Measurements from ENCODE around the gene TGM3.

- TF ChIP-seq, protein P1, sequence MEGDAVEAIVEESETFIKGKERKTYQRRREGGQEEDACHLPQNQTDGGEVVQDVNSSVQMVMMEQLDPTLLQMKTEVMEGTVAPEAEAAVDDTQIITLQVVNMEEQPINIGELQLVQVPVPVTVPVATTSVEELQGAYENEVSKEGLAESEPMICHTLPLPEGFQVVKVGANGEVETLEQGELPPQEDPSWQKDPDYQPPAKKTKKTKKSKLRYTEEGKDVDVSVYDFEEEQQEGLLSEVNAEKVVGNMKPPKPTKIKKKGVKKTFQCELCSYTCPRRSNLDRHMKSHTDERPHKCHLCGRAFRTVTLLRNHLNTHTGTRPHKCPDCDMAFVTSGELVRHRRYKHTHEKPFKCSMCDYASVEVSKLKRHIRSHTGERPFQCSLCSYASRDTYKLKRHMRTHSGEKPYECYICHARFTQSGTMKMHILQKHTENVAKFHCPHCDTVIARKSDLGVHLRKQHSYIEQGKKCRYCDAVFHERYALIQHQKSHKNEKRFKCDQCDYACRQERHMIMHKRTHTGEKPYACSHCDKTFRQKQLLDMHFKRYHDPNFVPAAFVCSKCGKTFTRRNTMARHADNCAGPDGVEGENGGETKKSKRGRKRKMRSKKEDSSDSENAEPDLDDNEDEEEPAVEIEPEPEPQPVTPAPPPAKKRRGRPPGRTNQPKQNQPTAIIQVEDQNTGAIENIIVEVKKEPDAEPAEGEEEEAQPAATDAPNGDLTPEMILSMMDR (IDR thresholded peaks at IDR 0.05; ENCODE audit: poor library complexity, severe bottlenecking): no peak
- TF ChIP-seq EP300 (conservative IDR thresholded peaks at IDR 0.05; ENCODE audit: poor library complexity, severe bottlenecking): no peak
Observed at GRCh38 chr20:2281563-2281962, 14.2 kb upstream of the TGM3 start.

Measured in neural cell (in vitro differentiated cells).